C4-2B (cell line): ENCODE results near the gene SHROOM3.

ENCODE experiments used
- CTCF ChIP-seq: fragments of 450-650 bp; conservative IDR thresholded peaks from 2 replicates; pipeline ENCODE4 v1.5.1; 2017; ENCODE audit warnings: mild to moderate bottlenecking
- ZFX ChIP-seq: fragments of 450-650 bp; IDR thresholded peaks from 2 replicates; pipeline ENCODE4 v1.6.1; 2017

GRCh38 chr4:76622717-76623116 lies 187.7 kb downstream of the SHROOM3 start:
- TF ChIP-seq CTCF: no peak
- TF ChIP-seq ZFX: no peak
